Adipocyte (in vitro differentiated cells): ENCODE results near the gene XRCC3.

Source experiments
- DNase-seq: peaks from one replicate; pipeline ENCODE4 v3.0.0-alpha.2; 2015; ENCODE audit warnings: low read depth
- H3K27me3 ChIP-seq: replicated peaks from 2 replicates; pipeline ENCODE4 v1.7.0; 2013; ENCODE audit warnings: mild to moderate bottlenecking, low read length, moderate library complexity; ENCODE audit not compliant: control insufficient read depth, insufficient read depth
- H3K36me3 ChIP-seq: 2 replicates; pipeline ENCODE4 v1.7.0; 2013; ENCODE audit warnings: low read length, mild to moderate bottlenecking, moderate library complexity; ENCODE audit not compliant: control insufficient read depth, insufficient read depth, severe bottlenecking
- H3K4me1 ChIP-seq: 2 replicates; pipeline ENCODE4 v1.7.0; 2013; ENCODE audit warnings: mild to moderate bottlenecking, low read length, moderate library complexity; ENCODE audit not compliant: control insufficient read depth, insufficient read depth
- H3K4me3 ChIP-seq: 2 replicates; pipeline ENCODE4 v1.7.0; 2013; ENCODE audit warnings: mild to moderate bottlenecking, low read length, moderate library complexity
- H3K9ac ChIP-seq: 2 replicates; pipeline ENCODE4 v1.7.0; 2013; ENCODE audit warnings: mild to moderate bottlenecking, low read length, moderate library complexity
- H3K9me3 ChIP-seq: 2 replicates; pipeline ENCODE4 v1.7.0; 2013; ENCODE audit warnings: mild to moderate bottlenecking, low read length, moderate library complexity; ENCODE audit not compliant: control insufficient read depth

Gene XRCC3

GRCh38 chr14:103737432-103738045 lies 22.3 kb upstream of the XRCC3 start:
- DNase-seq = no peak
- peaks cover 4% of the 10 kb centered on the region for H3K4me1 ChIP-seq
- no peaks in the 10 kb centered on the region for H3K9me3 ChIP-seq

GRCh38 chr14:103736546-103737431 lies 21.5 kb upstream of the XRCC3 start:
- Histone ChIP-seq H3K4me3 (no peak overlapping the region), H3K36me3 (peaks cover 25% of the 10 kb centered on the region), H3K27me3 (no peaks in the 10 kb centered on the region), H3K9ac (no peak overlapping the region), H3K4me1 (peaks cover 4% of the 10 kb centered on the region), H3K9me3 (no peaks in the 10 kb centered on the region)
- DNase-seq = no peak

More at GRCh38 chr14:103737432-103738045, 22.3 kb upstream of the XRCC3 start:
- no peaks in the 10 kb centered on the region for H3K27me3 ChIP-seq
- H3K4me3 ChIP-seq = no peak overlapping the region
- H3K36me3 ChIP-seq = peaks cover 20% of the 10 kb centered on the region
- no peak overlapping the region for H3K9ac ChIP-seq

- Histone ChIP-seq H3K27me3 (no peaks in the 10 kb centered on the region), H3K36me3 (peaks cover 28% of the 10 kb centered on the region), H3K4me3 (no peak overlapping the region), H3K9me3 (no peaks in the 10 kb centered on the region), H3K9ac (no peak overlapping the region), H3K4me1 (peaks cover 4% of the 10 kb centered on the region)
- DNase-seq = no peak
Observed at GRCh38 chr14:103735815-103736545, 20.7 kb upstream of the XRCC3 start.

- Histone ChIP-seq H3K9ac (no peak overlapping the region), H3K9me3 (no peaks in the 10 kb centered on the region), H3K27me3 (no peaks in the 10 kb centered on the region), H3K4me1 (peaks cover 4% of the 10 kb centered on the region), H3K4me3 (no peak overlapping the region), H3K36me3 (peaks cover 32% of the 10 kb centered on the region)
- DNase-seq = no peak
Observed at GRCh38 chr14:103735439-103735814, 20.2 kb upstream of the XRCC3 start.

GRCh38 chr14:103735022-103735421 lies 19.8 kb upstream of the XRCC3 start:
- no peaks in the 10 kb centered on the region for H3K27me3 ChIP-seq
- H3K9me3 ChIP-seq = no peaks in the 10 kb centered on the region
- no peak overlapping the region for H3K9ac ChIP-seq
- H3K4me3 ChIP-seq = no peak overlapping the region
- peaks cover 4% of the 10 kb centered on the region for H3K4me1 ChIP-seq
- no peak for DNase-seq
- H3K36me3 ChIP-seq = peaks cover 36% of the 10 kb centered on the region

GRCh38 chr14:103734081-103734888 lies 19.0 kb upstream of the XRCC3 start:
- H3K36me3 ChIP-seq = peaks cover 44% of the 10 kb centered on the region

GRCh38 chr14:103733651-103734050 lies 18.4 kb upstream of the XRCC3 start:
- H3K27me3 ChIP-seq = no peaks in the 10 kb centered on the region
- peaks cover 50% of the 10 kb centered on the region for H3K36me3 ChIP-seq
- no peak overlapping the region for H3K4me3 ChIP-seq
- H3K9ac ChIP-seq = no peak overlapping the region
- H3K4me1 ChIP-seq = peaks cover 4% of the 10 kb centered on the region
- no peak for DNase-seq
- H3K9me3 ChIP-seq = no peaks in the 10 kb centered on the region

More at GRCh38 chr14:103734081-103734888, 19.0 kb upstream of the XRCC3 start:
- no peak for DNase-seq
- Histone ChIP-seq H3K4me3 (no peak overlapping the region), H3K9me3 (no peaks in the 10 kb centered on the region), H3K27me3 (no peaks in the 10 kb centered on the region), H3K4me1 (peaks cover 4% of the 10 kb centered on the region), H3K9ac (no peak overlapping the region)

- H3K27me3 ChIP-seq = no peaks in the 10 kb centered on the region
- peaks cover 56% of the 10 kb centered on the region for H3K36me3 ChIP-seq
- no peak overlapping the region for H3K4me3 ChIP-seq
- no peak overlapping the region for H3K9ac ChIP-seq
- H3K4me1 ChIP-seq = peaks cover 4% of the 10 kb centered on the region
- DNase-seq = no peak
- no peaks in the 10 kb centered on the region for H3K9me3 ChIP-seq
Observed at GRCh38 chr14:103732868-103733620, 17.8 kb upstream of the XRCC3 start.

- Histone ChIP-seq H3K4me3 (no peak overlapping the region), H3K9ac (no peak overlapping the region), H3K4me1 (peaks cover 4% of the 10 kb centered on the region), H3K36me3 (peaks cover 60% of the 10 kb centered on the region), H3K27me3 (no peaks in the 10 kb centered on the region), H3K9me3 (no peaks in the 10 kb centered on the region)
- DNase-seq = no peak
Observed at GRCh38 chr14:103731916-103732867, 16.9 kb upstream of the XRCC3 start.
